Vagina (tissue), 2 donors: Measurements from ENCODE around the gene ELAVL2.

Source experiments
- POLR2A ChIP-seq, 2 donors: fragments of 450-650 bp; IDR thresholded peaks; one replicate each; pipeline ENCODE4 v1.6.1; 2017; ENCODE audit warnings: antibody characterized with exemption in 2 of 2, mild to moderate bottlenecking in 2 of 2, moderate library complexity in 2 of 2
- POLR2AphosphoS5 ChIP-seq, 2 donors: sonication (generic); formaldehyde crosslinking; IDR thresholded peaks; one replicate each; pipeline ENCODE4 v1.9.0; 2017; ENCODE audit warnings: antibody characterized with exemption in 2 of 2, mild to moderate bottlenecking in 2 of 2, low read depth in 1 of 2; ENCODE audit not compliant: insufficient read depth in 1 of 2
- TF ChIP-seq, protein P1 (sequence below), 3 experiments: fragments of 450-650 bp in 2 of 3; fragments of 200-600 bp in 1 of 3; sonication (generic) in 1 of 3; IDR thresholded peaks; one replicate each; pipeline ENCODE4 v1.5.1; 2017 to 2019; ENCODE audit warnings: antibody characterized with exemption in 3 of 3, mild to moderate bottlenecking in 2 of 3, moderate library complexity in 2 of 3

- TF ChIP-seq, protein P1, sequence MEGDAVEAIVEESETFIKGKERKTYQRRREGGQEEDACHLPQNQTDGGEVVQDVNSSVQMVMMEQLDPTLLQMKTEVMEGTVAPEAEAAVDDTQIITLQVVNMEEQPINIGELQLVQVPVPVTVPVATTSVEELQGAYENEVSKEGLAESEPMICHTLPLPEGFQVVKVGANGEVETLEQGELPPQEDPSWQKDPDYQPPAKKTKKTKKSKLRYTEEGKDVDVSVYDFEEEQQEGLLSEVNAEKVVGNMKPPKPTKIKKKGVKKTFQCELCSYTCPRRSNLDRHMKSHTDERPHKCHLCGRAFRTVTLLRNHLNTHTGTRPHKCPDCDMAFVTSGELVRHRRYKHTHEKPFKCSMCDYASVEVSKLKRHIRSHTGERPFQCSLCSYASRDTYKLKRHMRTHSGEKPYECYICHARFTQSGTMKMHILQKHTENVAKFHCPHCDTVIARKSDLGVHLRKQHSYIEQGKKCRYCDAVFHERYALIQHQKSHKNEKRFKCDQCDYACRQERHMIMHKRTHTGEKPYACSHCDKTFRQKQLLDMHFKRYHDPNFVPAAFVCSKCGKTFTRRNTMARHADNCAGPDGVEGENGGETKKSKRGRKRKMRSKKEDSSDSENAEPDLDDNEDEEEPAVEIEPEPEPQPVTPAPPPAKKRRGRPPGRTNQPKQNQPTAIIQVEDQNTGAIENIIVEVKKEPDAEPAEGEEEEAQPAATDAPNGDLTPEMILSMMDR (IDR thresholded peaks at IDR 0.05): no peak
- TF ChIP-seq POLR2AphosphoS5 (IDR thresholded peaks at IDR 0.05; ENCODE audit: insufficient read depth in 1 of 2, low read depth in 1 of 2): no peak
- no peak for TF ChIP-seq POLR2A (IDR thresholded peaks at IDR 0.05)
Observed at GRCh38 chr9:23665051-23665450, 161.0 kb downstream of the ELAVL2 start.
